GM12878 (cell line): ENCODE measurements around the gene ABCA9. TPM values are rescaled to one million over a fixed set of nuclear protein-coding genes. Genes with fewer than 3 reads are reported as not detected.

Source experiments
- ATAC-seq: fragments of 200-7000 bp; cut with Tn5 transposase; 3 replicates; pipeline ENCODE4 v1.9.1; 2020; ENCODE audit warnings: mild to moderate bottlenecking, moderate library complexity
- BruUV-seq: library from RNA; stranded (reverse); fragments of 400-500 nt; replicated peaks from 2 replicates; lab custom pipeline; 2021; lab: Mats Ljungman, UMichigan
- CTCF ChIA-PET: fragments of 300-600 bp; sonication (Branson Sonifier 250); formaldehyde crosslinking; extraction: SDS; loops from one replicate; lab custom pipeline; 2021; ENCODE audit warnings: inconsistent platforms; lab: Yijun Ruan, JAX
- POLR2A ChIA-PET: fragments of 350-600 bp; formaldehyde crosslinking; extraction: SDS; loops from one replicate; lab custom pipeline; 2021; ENCODE audit warnings: inconsistent platforms; lab: Charles Lee
- RAD21 ChIA-PET: fragments of 300-600 bp; sonication (Branson Sonifier 250); formaldehyde crosslinking; loops from one replicate; lab custom pipeline; 2023; ENCODE audit warnings: antibody characterized with exemption; ENCODE audit not compliant: unreplicated experiment; lab: Charles Lee
- SMC1A ChIA-PET: fragments of 300-600 bp; sonication (Branson Sonifier 250); formaldehyde crosslinking; loops from one replicate; lab custom pipeline; 2023; ENCODE audit not compliant: unreplicated experiment, uncharacterized antibody; lab: Charles Lee
- DNase-seq: peaks from one replicate; pipeline ENCODE4 v3.0.0-alpha.2; 2011; ENCODE audit warnings: low read depth, low spot score
- FAIRE-seq: peaks from 3 replicates; lab custom pipeline; 2011; peaks lifted over from hg19 to GRCh38; lab: Jason Lieb, UNC
- H2AFZ ChIP-seq: 2 replicates; pipeline ENCODE4 v1.6.0; 2011; ENCODE audit warnings: low read depth, low read length, control low read depth; ENCODE audit not compliant: control insufficient read depth
- H3K27ac ChIP-seq: 2 replicates; pipeline ENCODE4 v1.5.1; 2011; ENCODE audit warnings: control low read depth; ENCODE audit not compliant: control insufficient read depth, insufficient read depth
- H3K27me3 ChIP-seq, 2 experiments: replicated peaks in 1 of 2; 2 replicates each; pipeline versions ENCODE4 v1.6.0 to v1.6.1; 2011; ENCODE audit warnings: low read length in 1 of 2; ENCODE audit not compliant: control insufficient read depth in 2 of 2, insufficient read depth in 2 of 2
- H3K36me3 ChIP-seq, 2 experiments: 2 replicates each; pipeline ENCODE4 v1.5.1; 2011; ENCODE audit warnings: low read length in 1 of 2; ENCODE audit not compliant: control insufficient read depth in 2 of 2, insufficient read depth in 2 of 2
- H3K4me1 ChIP-seq: 2 replicates; pipeline ENCODE4 v1.6.1; 2011; ENCODE audit warnings: mild to moderate bottlenecking, low read length, moderate library complexity, mixed read lengths; ENCODE audit not compliant: control insufficient read depth, insufficient read depth
- H3K4me2 ChIP-seq: 2 replicates; pipeline ENCODE4 v1.6.0; 2011; ENCODE audit warnings: control low read depth; ENCODE audit not compliant: control insufficient read depth, insufficient read depth
- H3K4me3 ChIP-seq: fragments of 200-600 bp; sonication (generic); 2 replicates; pipeline ENCODE4 v1.5.1; 2016
- H3K79me2 ChIP-seq: 2 replicates; pipeline ENCODE4 v1.6.0; 2011; ENCODE audit warnings: low read length; ENCODE audit not compliant: control insufficient read depth, insufficient read depth
- H3K9ac ChIP-seq: 2 replicates; pipeline ENCODE4 v1.8.0; 2011; ENCODE audit warnings: low read length, control low read depth, mixed read lengths; ENCODE audit not compliant: control insufficient read depth, insufficient read depth
- H3K9me3 ChIP-seq: replicated peaks from 3 replicates; pipeline ENCODE4 v1.5.1; 2011; ENCODE audit warnings: mild to moderate bottlenecking, low read length; ENCODE audit not compliant: control insufficient read depth, insufficient read depth
- H4K20me1 ChIP-seq: 2 replicates; pipeline ENCODE4 v1.6.0; 2011; ENCODE audit not compliant: control insufficient read depth, insufficient read depth
- CUX1 ChIP-seq: IDR thresholded peaks from 2 replicates; pipeline ENCODE4 v1.6.1; 2012; ENCODE audit warnings: improper control_type of control experiment, low read depth, low read length; ENCODE audit not compliant: insufficient replicate concordance
- EP300 ChIP-seq, 2 experiments: fragments of 150-350 bp in 1 of 2; IDR thresholded peaks; 2 replicates each; pipeline ENCODE4 v1.6.1; 2011 to 2012; ENCODE audit warnings: low read depth in 2 of 2, low read length in 2 of 2, borderline replicate concordance in 1 of 2, improper control_type of control experiment in 1 of 2, inconsistent platforms in 1 of 2; ENCODE audit not compliant: control insufficient read depth in 1 of 2
- KLF5 ChIP-seq: fragments of 450-650 bp; IDR thresholded peaks from 2 replicates; pipeline ENCODE4 v1.6.1; 2014; ENCODE audit warnings: mild to moderate bottlenecking; ENCODE audit not compliant: partially characterized antibody
- PML ChIP-seq: IDR thresholded peaks from 2 replicates; pipeline ENCODE4 v1.6.1; 2012; ENCODE audit warnings: low read length, inconsistent platforms
- SKIL ChIP-seq: fragments of 450-650 bp; IDR thresholded peaks from 2 replicates; pipeline ENCODE4 v1.6.1; 2017; ENCODE audit warnings: mild to moderate bottlenecking, low read depth, inconsistent platforms; ENCODE audit not compliant: poor library complexity, severe bottlenecking
- WRNIP1 ChIP-seq: IDR thresholded peaks from 2 replicates; pipeline ENCODE4 v1.6.1; 2011; ENCODE audit warnings: low read depth, low read length, improper control_type of control experiment, borderline replicate concordance
- ZBED1 ChIP-seq: IDR thresholded peaks from 2 replicates; pipeline ENCODE4 v1.6.1; 2016; ENCODE audit warnings: borderline replicate concordance
- ZSCAN29 ChIP-seq: fragments of 450-650 bp; IDR thresholded peaks from 2 replicates; pipeline ENCODE4 v1.6.1; 2017; ENCODE audit warnings: mild to moderate bottlenecking, moderate library complexity
- WGBS: methylation state at CpG from one replicate; pipeline ENCODE4 v1.1.6; 2016; ENCODE audit warnings: low lambda C conversion rate; ENCODE audit not compliant: insufficient replicate concordance, insufficient coverage; ENCODE audit errors: missing lambda C conversion rate; 5-methylcytosine and 5-hydroxymethylcytosine counted together
- in situ Hi-C: fragments of 300-500 bp; cut with MboI; formaldehyde crosslinking; loops from 9 replicates; pipeline ENCODE4 v1.14.3; 2018; ENCODE audit warnings: mixed read lengths
- intact Hi-C: fragments of 100-400 bp; cut with micrococcal nuclease; formaldehyde crosslinking; loops from one replicate; pipeline ENCODE4 v1.14.2; 2022; ENCODE audit not compliant: unreplicated experiment
- polyA plus RNA-seq, 11 experiments: library from polyadenylated mRNA; depleted of rRNA in 4 of 11; unstranded in 6 of 11; stranded (reverse) in 5 of 11; fragments of >200 nt; fragmentation: Nextera tagmentation in 4 of 11; fragmentation: Illumina TruSeq in 1 of 11; extraction: Ambion mirVana in 4 of 11; extraction: Trizol in 1 of 11; gene quantifications; 1 replicate in 1 of 11; 2 replicates in 10 of 11; pipeline versions ENCODE4 v1.2.1 to v1.2.3, GENCODE V29; 2011 to 2016; ENCODE audit warnings: inconsistent platforms in 2 of 11, missing spikeins in 2 of 11, low read depth in 1 of 11
- total RNA-seq, 4 experiments: library from RNA; depleted of rRNA in 3 of 4; stranded (reverse); fragments of >200 nt in 3 of 4; fragmentation: Illumina TruSeq in 1 of 4; extraction: Trizol in 1 of 4; gene quantifications; 2 replicates each; pipeline versions ENCODE4 v1.2.1 to v1.2.3, GENCODE V29; 2013 to 2021

The ABCA9 gene
- total and polyA plus RNA-seq, 10 of the 15 experiments (the other 5 are each of a cell fraction or from before 2014, with no cell fraction given), result under 0.01 to 2.9 (median 0.31) TPM

- no peak overlapping the region for H2AFZ ChIP-seq
- peaks cover 5% of the 10 kb centered on the region; the same call in 1 of the 3 replicates for H3K9me3 ChIP-seq
- DNase-seq (no peak), FAIRE-seq (no peak), ATAC-seq (no peak)
- no peak overlapping the region for H3K9ac ChIP-seq
- CTCF ChIA-PET, result interaction anchor here (0.7 to 0.9 kb wide), 2 partner anchors 10 to 267 kb away, joined by 3 read pairs; no protein-coding TSS in a partner anchor
- H3K4me3 ChIP-seq, result no peak overlapping the region
- TF ChIP-seq WRNIP1 (no peak), ZSCAN29 (no peak), EP300 (IDR thresholded peaks at IDR 0.05; ENCODE audit: borderline replicate concordance in 1 of 2, control insufficient read depth in 1 of 2, low read depth in 2 of 2, low read length in 2 of 2) (no peak), CUX1 (no peak), PML (no peak), ZBED1 (no peak), SKIL (no peak), KLF5 (no peak)
- in situ Hi-C loops, result no loop called here
- POLR2A ChIA-PET, result interaction anchor here (0.7 kb wide), 1 partner anchor 34 kb away, joined by 3 read pairs; no protein-coding TSS in a partner anchor
- no peak overlapping the region for H3K27ac ChIP-seq
- no peaks in the 10 kb centered on the region for H3K79me2 ChIP-seq
- SMC1A ChIA-PET, result interaction anchor here (1.7 kb wide), 1 partner anchor 11 kb away, joined by 6 read pairs; no protein-coding TSS in a partner anchor
- no peaks in the 10 kb centered on the region for H3K36me3 ChIP-seq
- no TSS peak for BruUV-seq
- H3K4me2 ChIP-seq, result no peak overlapping the region
- no peaks in the 10 kb centered on the region for H4K20me1 ChIP-seq
- no peaks in the 10 kb centered on the region for H3K4me1 ChIP-seq
- intact Hi-C loops, result loop anchor here (10.0 kb wide), 1 partner anchor 287 kb away; no protein-coding TSS in a partner anchor
- H3K27me3 ChIP-seq, result no peaks in the 10 kb centered on the region
- RAD21 ChIA-PET, result no interaction called here
- 87% methylated on average over 4 of the region's 4 CpGs for WGBS
Observed at GRCh38 chr17:69061721-69062556, 1.2 kb upstream of the ABCA9 start.
